Activated T-helper 9 cell treated with anti-CD3 and anti-CD28 coated beads, Interleukin-2, amount 50 U/mL, for 16 hours (primary cell): Measurements from ENCODE around the gene DACT1.
"Not testable (repeated sequence)": the region's sequence is repeated elsewhere in the genome, so short reads cannot be mapped to it uniquely, and the experiment has no call there.

Experiments used
- DNase-seq: peaks from one replicate; pipeline ENCODE4 v3.0.0-alpha.2; 2020; ENCODE audit warnings: low read depth

DACT1 gene

DNA sequence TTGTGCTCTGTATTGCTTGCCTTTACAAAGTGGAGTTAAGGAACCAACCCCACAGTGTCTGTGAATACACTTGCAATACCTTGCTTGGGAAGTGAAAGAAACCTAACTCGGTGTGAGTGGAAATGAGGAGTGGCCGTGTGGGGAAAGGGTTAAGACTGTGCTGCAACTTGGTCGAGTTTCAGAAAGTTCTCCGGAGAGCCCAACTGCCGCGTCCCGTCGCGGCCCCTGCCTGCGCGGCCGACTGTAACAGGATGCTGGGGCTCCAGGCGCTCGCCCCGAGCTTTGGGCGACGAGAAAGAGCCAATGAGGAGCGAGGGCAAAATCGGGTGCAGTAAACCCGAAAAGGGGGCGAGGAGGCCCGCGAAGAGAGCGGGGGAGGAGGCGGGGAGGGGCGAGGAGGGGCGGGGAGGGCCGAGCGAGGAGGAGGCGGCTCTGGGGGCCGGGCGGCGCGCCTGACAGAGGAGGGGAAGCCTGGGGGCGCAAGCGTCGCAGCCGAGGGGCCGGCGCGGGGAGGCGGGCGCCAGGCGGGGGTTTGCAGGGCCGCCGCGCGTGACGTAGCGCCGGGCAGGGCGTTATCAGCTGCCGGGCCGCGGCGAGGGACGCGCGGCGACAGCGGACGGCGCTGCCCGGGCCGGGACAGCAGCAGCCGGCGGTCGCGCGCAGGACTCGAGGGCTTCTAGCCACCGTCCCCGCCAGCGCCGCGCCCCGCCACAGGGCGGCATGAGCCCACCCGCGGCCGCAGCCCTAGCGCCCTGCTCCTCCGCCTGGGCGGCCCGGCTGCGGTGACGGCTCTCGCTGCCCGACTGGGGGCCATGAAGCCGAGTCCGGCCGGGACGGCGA is at the start of gene DACT1:
DACT1 (plus strand) TSS at position 572 of the 840 bp plus-strand sequence; CDS start at position 813, 241 bp downstream.
- DNase-seq: no peak

- DNase-seq: not testable (repeated sequence)
Observed at GRCh38 chr14:58588321-58588720, 49.4 kb upstream of the DACT1 start.

GRCh38 chr14:58593977-58594376 is 43.8 kb upstream of the DACT1 start:
- DNase-seq: no peak

- DNase-seq: no peak
Observed at GRCh38 chr14:58597041-58597440, 40.7 kb upstream of the DACT1 start.

- no peak for DNase-seq
Observed at GRCh38 chr14:58598028-58598803, 39.5 kb upstream of the DACT1 start.

DNA sequence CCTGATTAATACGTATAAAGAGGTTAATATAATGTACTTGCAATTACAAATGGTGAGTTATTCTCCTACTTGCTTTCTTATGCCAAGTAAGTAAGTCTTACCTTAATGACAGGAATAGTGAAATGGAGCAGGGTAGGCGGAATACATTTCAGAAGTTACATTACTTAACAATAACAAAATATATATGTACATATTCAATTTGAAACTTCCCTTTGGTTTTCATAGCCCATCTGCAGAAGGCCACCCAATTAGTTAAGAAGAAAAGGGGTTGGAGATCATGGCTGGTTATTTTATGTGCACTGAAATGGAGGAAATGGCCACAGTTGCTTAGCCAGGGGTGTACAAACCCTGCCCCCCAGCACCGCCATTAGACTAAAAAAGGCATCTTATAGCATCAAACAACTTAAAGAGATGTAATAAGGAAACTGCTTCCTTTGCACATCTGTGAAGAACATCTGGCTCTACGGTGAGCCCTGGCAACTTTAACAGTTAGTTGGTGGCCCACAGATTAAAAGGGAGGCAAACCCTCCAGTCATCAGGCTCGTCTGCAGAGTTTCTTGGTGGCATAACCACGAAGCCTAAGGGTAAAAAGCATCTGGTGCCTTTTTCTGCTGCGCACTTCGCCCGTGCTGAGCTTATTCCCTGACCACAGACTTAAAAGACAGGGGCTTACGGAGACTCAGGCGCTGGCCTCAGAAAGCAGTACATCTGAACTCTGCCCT is 38.8 kb upstream of the DACT1 start:
- no peak for DNase-seq

DNA sequence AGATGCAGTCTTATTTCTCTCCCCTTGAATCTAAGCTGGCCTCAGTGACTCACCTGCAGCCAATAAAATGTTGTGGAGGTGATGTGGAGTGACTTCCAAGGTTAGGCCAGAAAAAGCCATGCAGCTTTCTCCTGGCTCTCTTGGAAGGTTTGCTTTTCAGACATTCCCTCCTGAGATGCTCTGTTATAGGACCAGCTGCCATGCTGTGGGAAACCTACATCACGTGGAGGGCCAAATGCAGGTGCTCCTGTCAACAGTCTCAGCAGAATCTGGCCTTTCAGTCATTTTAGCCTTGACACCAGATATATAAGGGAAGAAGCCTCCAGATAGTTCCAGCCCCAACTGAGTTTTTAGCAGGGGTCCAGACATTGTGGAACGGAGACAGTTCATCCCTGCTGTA is 38.1 kb upstream of the DACT1 start:
- no peak for DNase-seq

DNA sequence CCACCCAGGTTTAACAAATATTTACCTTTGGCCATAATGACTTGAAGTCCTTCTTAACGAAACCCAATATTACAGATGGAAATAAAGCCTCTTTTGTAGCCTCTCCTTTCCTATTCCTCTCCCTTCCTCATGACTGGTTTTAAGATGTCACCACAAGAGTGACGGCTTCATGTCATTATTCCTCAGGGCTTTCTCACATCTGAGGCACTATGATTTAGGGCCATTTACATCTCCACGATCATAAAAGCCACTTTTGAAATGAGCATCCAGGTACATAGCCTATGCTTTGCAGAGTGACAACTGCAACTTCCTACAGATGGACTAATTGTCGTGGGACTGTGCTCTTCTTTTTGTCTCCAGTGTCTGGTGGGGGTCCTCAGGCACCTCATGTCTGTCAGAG is 32.3 kb upstream of the DACT1 start:
- no peak for DNase-seq

GRCh38 chr14:58607131-58607951 is 30.4 kb upstream of the DACT1 start:
- no peak for DNase-seq

- DNase-seq: no peak
Observed at GRCh38 chr14:58607952-58608317, 29.8 kb upstream of the DACT1 start.

- no peak for DNase-seq
Observed at GRCh38 chr14:58617619-58618018, 20.1 kb upstream of the DACT1 start.

DNA sequence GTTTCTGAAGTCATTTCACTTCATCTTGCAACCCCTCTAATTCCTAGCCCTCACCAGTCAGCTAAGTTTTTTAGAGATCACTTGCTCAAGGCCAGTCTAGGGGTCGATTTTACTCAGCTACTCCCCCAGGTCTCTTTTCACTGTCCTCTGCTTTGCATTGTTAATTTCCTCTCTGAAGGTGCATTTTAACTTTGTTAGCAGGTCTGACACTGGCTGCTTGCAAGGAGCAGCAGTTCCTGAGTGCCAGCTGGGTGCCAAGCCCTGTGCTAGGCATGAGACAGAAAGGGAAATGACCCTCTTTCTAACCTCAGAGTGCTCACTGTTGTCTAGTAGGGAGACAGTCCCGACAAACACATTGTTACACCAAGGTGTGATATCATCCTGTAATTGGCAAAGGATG is 17.8 kb upstream of the DACT1 start:
- no peak for DNase-seq

GRCh38 chr14:58625438-58625837 is 12.3 kb upstream of the DACT1 start:
- DNase-seq: no peak

DNA sequence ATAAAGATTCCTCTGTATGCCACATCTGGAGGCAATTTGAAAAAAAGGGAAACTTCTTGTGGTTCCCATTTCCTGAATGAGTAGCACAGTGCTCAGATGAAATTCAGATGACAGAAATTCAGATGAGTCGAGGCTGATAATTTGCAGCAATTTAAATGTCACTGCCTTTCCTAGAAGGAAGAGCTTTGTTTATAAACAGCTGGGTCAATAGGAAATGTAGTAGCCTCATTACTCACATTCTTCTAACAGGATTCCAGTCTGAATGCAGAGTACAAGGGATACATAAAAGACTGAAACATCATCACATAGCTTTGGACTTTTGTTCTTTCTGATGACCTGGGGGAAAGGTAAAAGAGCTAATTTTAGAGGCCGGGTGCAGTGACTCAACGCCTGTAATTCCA is 11.3 kb upstream of the DACT1 start:
- no peak for DNase-seq

GRCh38 chr14:58628406-58628805 is 9.4 kb upstream of the DACT1 start:
- DNase-seq: no peak

DNA sequence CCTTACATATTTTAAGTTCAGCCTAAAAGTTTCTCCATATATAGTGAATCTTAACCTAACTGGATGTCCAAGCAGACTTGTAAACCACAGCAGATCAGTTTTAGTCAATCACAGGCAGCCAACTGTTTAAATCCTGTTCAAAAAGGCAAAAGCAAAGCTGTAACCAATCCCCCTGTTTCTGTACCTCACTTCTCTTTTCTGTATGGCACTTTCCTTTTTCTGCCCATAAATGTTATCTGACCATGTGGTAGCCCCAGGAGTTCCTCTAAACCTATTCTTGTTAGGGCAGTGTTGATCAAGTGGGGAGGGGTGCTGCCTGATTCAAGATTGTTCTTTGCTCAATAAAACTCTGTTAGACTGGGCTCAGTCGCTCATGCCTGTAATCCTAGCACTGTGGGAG is 8.5 kb upstream of the DACT1 start:
- DNase-seq: no peak

DNA sequence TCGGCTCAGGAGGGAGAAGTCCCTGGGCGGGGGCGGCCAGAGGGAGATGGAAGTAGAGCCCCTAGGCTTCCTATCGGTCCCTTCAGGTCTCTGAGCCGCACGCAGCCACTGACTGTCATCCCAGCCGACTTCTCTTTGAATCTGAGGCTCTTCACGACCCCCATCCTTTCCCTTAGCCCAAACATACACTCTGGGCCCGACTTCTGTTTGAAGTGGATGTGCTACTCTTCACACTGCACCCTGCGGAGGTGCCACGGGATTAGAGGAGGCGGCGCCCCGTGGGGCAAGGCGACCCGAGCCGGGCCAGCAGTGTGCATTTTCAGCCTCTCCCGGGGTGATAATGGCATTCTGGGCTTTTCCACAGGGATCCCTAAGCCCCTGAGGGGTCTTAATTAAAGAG is 6.0 kb upstream of the DACT1 start:
- DNase-seq: no peak

GRCh38 chr14:58633831-58634230 is 3.9 kb upstream of the DACT1 start:
- no peak for DNase-seq

DNA sequence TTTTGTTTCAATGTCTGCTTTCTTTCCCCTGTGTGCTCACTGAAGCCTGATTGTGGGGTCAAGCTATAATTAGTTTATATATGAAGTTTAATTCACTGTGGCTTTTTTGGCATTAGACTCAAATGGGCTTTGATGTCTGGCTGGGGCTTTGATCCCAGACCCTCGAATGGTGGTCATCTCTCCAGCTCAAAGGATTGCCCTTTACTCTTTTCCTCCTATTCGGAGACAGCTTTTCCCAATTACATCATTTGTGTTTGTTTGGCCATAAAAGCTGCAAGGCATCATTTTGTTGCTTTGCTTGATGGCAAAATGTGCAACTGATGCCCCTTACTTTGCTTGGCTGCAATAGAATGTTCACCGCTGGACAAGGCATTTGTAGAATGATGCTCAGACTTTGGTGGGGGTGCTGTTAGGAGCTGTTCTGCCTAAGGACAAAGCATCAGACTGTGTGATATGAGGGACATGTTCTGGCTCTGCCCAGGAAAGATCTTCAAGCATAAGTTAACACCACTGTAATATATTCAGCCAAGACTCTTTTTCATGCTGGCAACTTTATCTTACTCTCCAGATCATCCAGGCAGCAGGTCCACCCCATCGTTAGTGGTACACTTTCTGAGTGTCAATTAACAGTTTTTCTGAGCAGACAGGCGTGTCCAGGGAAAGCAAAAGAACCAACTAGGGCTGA is 3.2 kb upstream of the DACT1 start:
- no peak for DNase-seq

DNA sequence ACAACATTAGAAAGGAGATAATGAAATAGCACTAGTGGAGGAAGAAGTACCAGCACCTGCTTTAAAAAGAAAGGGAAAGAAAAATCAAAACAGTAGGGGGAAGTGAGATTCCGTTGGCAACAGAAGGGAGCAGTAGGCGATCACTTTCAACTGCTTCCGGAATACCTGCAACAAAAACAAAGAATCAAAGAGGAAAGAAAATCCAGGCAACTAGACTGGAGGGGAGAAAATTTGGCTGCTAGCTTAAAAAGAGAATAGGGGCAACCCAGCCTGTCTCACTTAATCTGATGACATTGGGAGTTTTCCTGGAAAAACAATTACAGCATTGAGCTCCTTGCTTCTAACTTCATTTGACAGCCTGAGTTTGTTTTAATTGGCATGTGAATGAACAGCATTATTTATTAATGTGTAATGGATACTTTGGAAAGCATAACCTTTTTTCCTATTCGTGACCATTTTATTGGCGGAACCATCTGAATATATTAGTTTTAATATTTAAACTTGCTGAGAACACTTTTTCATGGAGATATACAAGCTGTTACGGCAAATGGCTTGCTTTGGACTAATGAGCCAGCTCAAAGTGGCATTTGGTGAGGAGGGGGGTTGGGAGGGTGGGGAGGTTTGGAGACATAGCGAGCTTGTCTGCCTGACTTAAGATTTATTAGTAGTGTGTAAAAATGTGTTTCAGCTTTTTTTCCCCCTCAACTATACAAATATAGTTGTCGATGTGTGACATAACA is 2.5 kb upstream of the DACT1 start:
- no peak for DNase-seq

GRCh38 chr14:58636129-58636528 is 1.6 kb upstream of the DACT1 start:
- no peak for DNase-seq
